ENCODE measurements around the gene RSPRY1.

RSPRY1 gene

GRCh38 chr16:57185945-57186871 is at the start of gene RSPRY1, which contains the start of gene PSME3IP1:
Gene RSPRY1, plus strand, starts transcription at chr16:57186329. Its CDS starts 18,330 bp downstream, at chr16:57204659.
Gene PSME3IP1, minus strand, starts transcription at chr16:57186039. Its CDS starts 12,185 bp downstream, at chr16:57173854.
- DNase-seq = peak; percentile 89

GRCh38 chr16:57137043-57137442 is 49.1 kb upstream of the RSPRY1 start:
- no peak for DNase-seq

- DNase-seq = no peak
These were observed 48.4 kb upstream of the RSPRY1 start for GRCh38 chr16:57137566-57138273.

- no peak for DNase-seq
These were observed 47.7 kb upstream of the RSPRY1 start for GRCh38 chr16:57138281-57138935.

GRCh38 chr16:57140931-57141668 is 45.0 kb upstream of the RSPRY1 start:
- no peak for DNase-seq

- no peak for DNase-seq
These were observed 44.1 kb upstream of the RSPRY1 start for GRCh38 chr16:57141822-57142631.

- no peak for DNase-seq
These were observed 42.8 kb upstream of the RSPRY1 start for GRCh38 chr16:57143149-57143921.

GRCh38 chr16:57144027-57144426 is 42.1 kb upstream of the RSPRY1 start:
- no peak for DNase-seq

GRCh38 chr16:57145046-57146021 is 40.8 kb upstream of the RSPRY1 start:
- DNase-seq = no peak

- DNase-seq = no peak
These were observed 40.0 kb upstream of the RSPRY1 start for GRCh38 chr16:57146040-57146647.

- DNase-seq = no peak
These were observed 39.4 kb upstream of the RSPRY1 start for GRCh38 chr16:57146735-57147134.

- no peak for DNase-seq
These were observed 38.5 kb upstream of the RSPRY1 start for GRCh38 chr16:57147381-57148221.

GRCh38 chr16:57148481-57148880 is 37.6 kb upstream of the RSPRY1 start:
- DNase-seq = no peak

GRCh38 chr16:57149391-57149790 is 36.7 kb upstream of the RSPRY1 start:
- DNase-seq = no peak

- no peak for DNase-seq
These were observed 35.3 kb upstream of the RSPRY1 start for GRCh38 chr16:57150682-57151330.

GRCh38 chr16:57151369-57151768 is 34.8 kb upstream of the RSPRY1 start:
- no peak for DNase-seq
